Measurements from ENCODE around the gene PICK1. TPM values are rescaled to one million over a fixed set of nuclear protein-coding genes. Genes with fewer than 3 reads are reported as not detected.

PICK1 gene
- total and polyA plus RNA-seq, 2 of the 13 experiments (the other 11 are each of a cell fraction or from before 2014, with no cell fraction given): 19.3 to 25.3 TPM

GRCh38 chr22:38051900-38052862 is 5.0 kb upstream of the PICK1 start (continued):
- TF ChIP-seq ZNF318 (CRISPR knock-in tag; IDR thresholded peaks at IDR 0.05): no peak
- TF ChIP-seq ZSCAN25 (CRISPR knock-in tag; IDR thresholded peaks at IDR 0.05): peak; percentile 81
- no peak for TF ChIP-seq LBX2 (CRISPR knock-in tag; IDR thresholded peaks at IDR 0.05; ENCODE audit: borderline replicate concordance)
- no peak for TF ChIP-seq ZBTB8A (CRISPR knock-in tag; IDR thresholded peaks at IDR 0.05; ENCODE audit: borderline replicate concordance, low read depth)
- no peak for TF ChIP-seq KDM4B (CRISPR knock-in tag; IDR thresholded peaks at IDR 0.05)
- no peak for TF ChIP-seq ATF7 (IDR thresholded peaks at IDR 0.05)
- TF ChIP-seq ATF7 (CRISPR knock-in tag; IDR thresholded peaks at IDR 0.05): no peak
- no peak for TF ChIP-seq SMARCC2 (IDR thresholded peaks at IDR 0.05)
- TF ChIP-seq ZNF407 (CRISPR knock-in tag; IDR thresholded peaks at IDR 0.05; ENCODE audit: not compliant biosample characterization): no peak
- TF ChIP-seq KAT8 (CRISPR knock-in tag; IDR thresholded peaks at IDR 0.05): peak; percentile 51; the same call in 1 of the 2 replicates
- no peak; the same call in 1 of the 2 replicates for TF ChIP-seq GTF3A (CRISPR knock-in tag; conservative IDR thresholded peaks at IDR 0.05)

All from HepG2 (cell line).